Eye (tissue), 1 donor: ENCODE data around the gene MRPS34.

Experiments
- DNase-seq: peaks from one replicate; pipeline ENCODE4 v3.0.0-alpha.2; 2015

MRPS34 gene

DNA sequence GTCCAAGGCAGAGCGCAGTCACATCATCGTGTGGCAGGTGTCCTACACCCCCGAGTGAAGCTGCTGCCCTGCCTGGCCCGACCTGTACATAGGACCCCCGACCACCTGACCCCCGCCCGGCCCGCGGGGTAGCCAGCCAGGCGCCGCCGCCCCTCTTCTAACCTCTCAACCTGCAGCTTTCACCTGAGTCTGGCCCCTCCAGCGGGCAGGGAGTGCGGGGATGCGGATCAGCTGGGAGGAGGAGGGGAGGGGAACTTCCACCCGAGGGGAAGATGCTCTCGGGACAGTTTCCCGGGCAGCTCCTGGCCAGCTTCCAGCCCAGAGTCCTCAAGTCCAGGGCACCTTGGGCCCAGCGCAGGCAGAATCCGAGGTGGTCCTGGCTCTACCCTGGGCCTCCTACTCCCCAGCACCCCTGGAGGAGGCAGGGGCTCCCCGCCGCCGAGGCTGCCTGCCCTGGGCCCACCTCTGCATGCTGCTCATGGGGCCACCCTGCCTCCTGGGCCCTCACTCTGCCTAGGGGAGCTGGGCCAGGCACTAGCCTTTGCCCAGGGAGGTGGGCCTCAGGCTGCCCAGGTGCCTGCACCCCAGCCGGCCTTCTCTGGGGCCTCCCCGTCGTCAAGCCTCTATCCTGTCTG lies 4.0 kb downstream of the MRPS34 start:
- no peak for DNase-seq

- DNase-seq: no peak
Measured at GRCh38 chr16:1768061-1768766, 4.7 kb downstream of the MRPS34 start.

- no peak for DNase-seq
Measured at GRCh38 chr16:1767116-1767994, 5.6 kb downstream of the MRPS34 start.

DNA sequence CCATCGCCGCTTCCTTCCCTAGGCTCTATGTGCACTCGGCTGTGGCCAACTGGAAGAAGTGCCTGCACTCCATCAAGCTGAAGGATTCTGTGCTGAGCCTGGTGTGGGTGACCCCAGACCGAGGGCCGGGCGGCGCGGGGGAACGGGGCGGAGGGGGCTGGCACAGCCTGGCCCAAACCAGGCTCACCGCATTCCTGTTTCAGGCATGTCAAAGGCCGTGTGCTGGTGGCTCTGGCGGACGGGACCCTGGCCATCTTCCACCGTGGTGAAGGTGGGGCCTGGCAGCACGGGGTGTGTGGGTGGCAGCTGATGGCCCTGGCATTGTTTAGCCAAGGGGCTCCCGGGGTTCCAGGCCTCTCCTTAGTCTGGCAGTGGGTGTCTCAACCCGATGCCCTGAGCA lies 6.2 kb downstream of the MRPS34 start:
- no peak for DNase-seq

- DNase-seq: no peak
Measured at GRCh38 chr16:1766231-1766630, 6.7 kb downstream of the MRPS34 start.

GRCh38 chr16:1765826-1766225 lies 7.1 kb downstream of the MRPS34 start:
- no peak for DNase-seq

DNA sequence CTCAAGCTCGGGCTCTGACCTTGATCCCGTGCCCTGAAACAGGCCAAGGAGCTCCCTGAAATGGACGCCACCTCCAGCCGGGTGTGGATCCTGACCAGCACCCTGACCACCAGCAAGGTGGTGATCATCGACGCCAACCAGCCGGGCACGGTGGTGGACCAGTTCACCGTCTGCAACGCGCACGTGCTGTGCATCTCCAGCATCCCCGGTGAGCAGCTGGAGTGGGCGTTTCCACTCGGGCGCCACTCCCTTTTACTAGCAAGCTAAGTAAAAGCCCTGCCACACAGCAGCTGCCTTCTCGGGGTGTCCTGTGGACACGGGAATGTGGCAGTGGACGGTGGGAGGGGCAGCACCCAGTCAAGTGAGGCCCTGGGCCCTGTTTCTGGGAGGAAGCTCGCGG lies 8.0 kb downstream of the MRPS34 start:
- DNase-seq: no peak

DNA sequence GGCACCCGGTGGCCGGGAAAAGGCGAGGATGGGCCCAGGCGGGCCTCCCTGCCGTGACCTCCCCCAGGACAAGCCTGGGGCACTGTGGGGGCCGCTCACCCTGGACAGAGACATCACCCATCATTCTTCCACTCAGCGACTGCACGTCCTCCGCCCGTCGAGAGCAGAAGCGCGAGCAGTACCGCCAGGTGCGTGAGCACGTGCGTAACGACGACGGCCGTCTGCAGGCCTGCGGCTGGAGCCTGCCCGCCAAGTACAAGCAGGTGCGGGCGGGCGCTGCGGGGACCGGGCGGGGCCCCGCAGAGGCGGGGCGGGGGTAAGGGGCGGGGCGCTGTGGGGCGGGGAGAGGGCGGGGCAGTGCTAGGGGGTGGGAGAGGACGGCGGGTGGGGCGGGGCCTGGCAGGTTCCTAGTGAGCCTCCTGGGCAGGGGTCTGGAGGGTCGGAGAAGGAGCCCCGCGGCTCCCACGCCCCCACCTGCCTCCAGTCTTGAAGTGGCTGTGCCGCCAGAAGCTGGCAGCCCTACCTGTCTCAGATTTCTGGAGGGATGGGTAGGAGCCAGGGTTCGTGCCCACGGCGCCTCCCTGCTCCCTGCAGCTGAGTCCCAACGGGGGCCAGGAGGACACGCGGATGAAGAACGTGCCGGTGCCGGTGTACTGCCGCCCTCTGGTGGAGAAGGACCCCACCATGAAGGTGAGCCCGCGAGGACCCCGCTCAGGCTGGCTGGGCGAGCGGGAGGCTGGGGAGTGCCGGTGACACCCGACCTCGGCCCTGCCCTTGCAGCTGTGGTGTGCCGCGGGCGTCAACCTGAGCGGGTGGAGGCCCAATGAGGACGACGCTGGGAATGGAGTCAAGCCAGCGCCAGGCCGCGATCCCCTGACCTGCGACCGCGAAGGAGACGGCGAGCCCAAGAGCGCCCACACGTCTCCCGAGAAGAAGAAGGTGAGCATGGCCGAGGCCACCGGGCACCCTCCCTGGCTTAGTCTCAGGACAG lies 9.1 kb downstream of the MRPS34 start:
- peak; percentile 78 for DNase-seq

GRCh38 chr16:1762879-1763520 lies 9.9 kb downstream of the MRPS34 start:
- DNase-seq: no peak

GRCh38 chr16:1762196-1762878 lies 10.6 kb downstream of the MRPS34 start:
- DNase-seq: no peak

DNA sequence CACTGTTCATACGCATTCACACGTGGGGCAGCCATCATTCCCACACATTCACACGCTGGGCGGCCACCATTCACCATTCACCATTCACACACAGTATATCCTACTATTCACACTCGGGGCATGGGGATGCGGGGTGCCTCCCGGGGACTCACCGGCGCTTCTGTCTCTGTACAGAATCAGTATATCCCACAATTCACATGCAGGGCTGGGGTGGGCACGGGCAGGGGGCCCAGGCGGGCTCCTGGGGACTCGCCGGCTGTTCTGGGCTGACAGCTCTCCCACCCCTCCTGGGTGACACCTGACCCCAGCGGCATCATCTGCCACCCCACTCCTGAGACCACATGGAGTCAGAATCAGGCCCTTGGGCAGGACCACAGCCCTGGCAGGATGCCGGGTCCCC lies 11.2 kb downstream of the MRPS34 start:
- DNase-seq: no peak

- DNase-seq: no peak
Measured at GRCh38 chr16:1760911-1761310, 12.0 kb downstream of the MRPS34 start.

- DNase-seq: no peak
Measured at GRCh38 chr16:1759511-1759910, 13.4 kb downstream of the MRPS34 start.

- no peak for DNase-seq
Measured at GRCh38 chr16:1758923-1759322, 14.0 kb downstream of the MRPS34 start.

GRCh38 chr16:1757714-1758461 lies 15.0 kb downstream of the MRPS34 start:
- DNase-seq: no peak

- no peak for DNase-seq
Measured at GRCh38 chr16:1754204-1754603, 18.7 kb downstream of the MRPS34 start.

- DNase-seq: no peak
Measured at GRCh38 chr16:1752853-1753252, 20.1 kb downstream of the MRPS34 start.

DNA sequence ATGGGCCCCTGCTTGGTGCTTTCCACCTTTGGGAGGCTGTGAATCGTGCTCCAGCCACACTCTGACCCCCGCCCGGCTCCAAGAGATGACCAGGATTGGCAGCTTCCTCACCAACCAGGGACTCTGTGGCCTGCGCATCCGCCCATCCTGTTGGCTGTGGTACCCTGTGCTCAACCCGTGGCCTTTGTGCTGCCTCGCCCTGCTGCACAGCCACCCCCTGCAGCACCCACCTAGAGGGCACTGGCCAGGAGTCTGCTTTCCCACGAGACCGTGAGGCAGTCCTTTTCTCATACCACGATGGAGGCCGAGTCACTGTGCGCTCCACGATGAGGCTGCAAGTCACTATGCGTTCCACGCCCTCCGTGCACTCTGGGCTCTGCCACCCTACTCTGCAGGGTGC lies 21.0 kb downstream of the MRPS34 start:
- DNase-seq: no peak

DNA sequence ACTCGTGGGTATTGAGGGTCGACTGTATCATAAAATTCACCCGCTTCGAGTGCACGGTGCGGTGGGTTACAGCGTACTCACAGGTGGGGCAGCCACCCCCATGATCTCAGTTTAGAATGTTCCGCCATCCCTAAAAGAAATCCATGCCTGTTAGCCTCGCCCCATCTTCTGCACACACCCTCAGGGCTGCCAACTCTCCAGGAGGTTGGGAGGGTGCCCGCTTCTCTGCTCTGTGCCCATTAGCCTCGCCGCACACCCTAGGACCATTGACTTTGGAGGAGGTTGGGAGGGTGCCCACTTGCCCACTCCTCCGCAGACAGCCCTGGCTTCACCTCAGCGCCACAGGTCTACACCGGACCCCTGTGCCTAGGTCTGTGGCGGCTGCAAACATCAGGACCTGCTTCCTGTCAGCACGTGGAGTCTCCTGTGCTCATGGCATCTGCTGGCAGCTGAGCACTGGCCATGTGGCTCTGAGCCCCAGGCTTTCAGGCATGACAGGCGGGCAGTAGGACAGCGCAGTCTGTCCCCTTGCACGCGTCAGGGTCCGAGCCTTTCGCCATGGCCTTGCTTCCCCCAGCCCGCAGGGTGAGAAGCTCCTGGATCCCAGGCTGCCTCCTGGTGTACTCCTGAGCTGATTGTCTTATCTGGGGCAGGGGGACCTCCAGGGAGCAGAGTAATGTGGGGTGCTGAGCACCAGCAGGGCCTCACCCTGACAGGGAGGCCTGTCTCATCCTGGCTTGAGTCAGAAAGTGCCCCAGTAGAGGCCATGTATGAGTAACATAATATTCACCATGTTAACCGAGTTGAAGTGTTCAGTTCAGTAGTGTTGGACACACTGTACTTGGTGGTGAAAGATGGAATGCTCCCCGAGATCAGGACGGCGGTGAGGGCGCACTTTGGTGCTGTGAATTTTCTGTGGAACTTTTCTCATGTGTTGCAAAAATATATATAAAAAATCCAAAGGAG lies 23.5 kb downstream of the MRPS34 start:
- no peak for DNase-seq
